GM21737 (cell line): Measurements from ENCODE around the gene CBR3.

ENCODE experiments used
- ATAC-seq: cut with Tn5 transposase; IDR thresholded peaks from one replicate; pipeline ENCODE4 v1.9.1; 2021; ENCODE audit warnings: mild to moderate bottlenecking, moderate library complexity; ENCODE audit not compliant: unreplicated experiment

The CBR3 gene

DNA sequence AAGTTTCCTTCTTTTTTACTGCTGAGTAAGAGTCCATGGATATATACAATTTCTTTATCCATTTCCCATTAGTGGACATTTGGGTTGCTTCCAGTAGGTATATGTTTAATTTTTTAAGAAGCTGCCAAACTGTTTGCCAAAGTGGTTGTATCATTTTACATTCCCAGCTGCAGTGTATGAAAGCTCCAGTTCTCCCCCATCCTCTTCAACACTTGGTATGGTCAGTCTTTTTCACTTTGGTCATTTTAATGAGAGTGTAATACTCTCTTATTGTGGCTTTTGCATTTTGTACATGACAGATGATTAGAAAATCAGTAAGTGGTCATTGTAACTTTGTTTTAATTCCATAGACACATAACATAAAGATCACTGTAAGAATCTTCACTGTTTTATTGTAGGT is 44.3 kb downstream of the CBR3 start:
- no peak for ATAC-seq

GRCh38 chr21:36180963-36181362 is 46.1 kb downstream of the CBR3 start:
- no peak for ATAC-seq

- no peak for ATAC-seq
Observed at GRCh38 chr21:36183144-36183795, 48.4 kb downstream of the CBR3 start.

DNA sequence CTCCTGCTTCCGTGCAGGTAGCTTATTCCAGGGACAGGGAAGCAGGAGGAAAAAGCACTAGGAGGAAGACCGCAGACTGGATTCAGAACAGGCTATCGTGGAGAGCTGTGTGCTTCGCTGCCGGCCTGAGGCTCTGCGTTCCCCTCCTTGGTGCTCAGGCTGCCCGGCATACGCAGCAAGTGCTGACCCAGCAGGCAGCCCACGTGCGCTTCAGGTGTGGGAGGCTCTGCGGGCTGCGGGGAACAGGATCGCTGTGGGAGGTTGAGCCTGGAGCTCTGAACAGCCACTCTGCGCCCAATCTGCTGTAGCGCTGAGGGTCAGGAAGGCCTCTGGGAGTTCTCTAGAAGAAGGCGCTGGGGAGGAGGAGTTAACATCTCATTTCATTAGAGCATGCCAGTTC is 49.7 kb downstream of the CBR3 start:
- no peak for ATAC-seq

- no peak for ATAC-seq
Observed at GRCh38 chr21:36185523-36185922, 50.6 kb downstream of the CBR3 start.

- no peak for ATAC-seq
Observed at GRCh38 chr21:36186081-36186480, 51.2 kb downstream of the CBR3 start.

GRCh38 chr21:36186506-36187399 is 51.9 kb downstream of the CBR3 start:
- no peak for ATAC-seq

GRCh38 chr21:36188081-36188681 is 53.3 kb downstream of the CBR3 start:
- ATAC-seq, result no peak

GRCh38 chr21:36188937-36189336 is 54.1 kb downstream of the CBR3 start:
- no peak for ATAC-seq

- no peak for ATAC-seq
Observed at GRCh38 chr21:36190736-36191135, 55.9 kb downstream of the CBR3 start.

GRCh38 chr21:36193200-36193599 is 58.3 kb downstream of the CBR3 start:
- ATAC-seq, result no peak

DNA sequence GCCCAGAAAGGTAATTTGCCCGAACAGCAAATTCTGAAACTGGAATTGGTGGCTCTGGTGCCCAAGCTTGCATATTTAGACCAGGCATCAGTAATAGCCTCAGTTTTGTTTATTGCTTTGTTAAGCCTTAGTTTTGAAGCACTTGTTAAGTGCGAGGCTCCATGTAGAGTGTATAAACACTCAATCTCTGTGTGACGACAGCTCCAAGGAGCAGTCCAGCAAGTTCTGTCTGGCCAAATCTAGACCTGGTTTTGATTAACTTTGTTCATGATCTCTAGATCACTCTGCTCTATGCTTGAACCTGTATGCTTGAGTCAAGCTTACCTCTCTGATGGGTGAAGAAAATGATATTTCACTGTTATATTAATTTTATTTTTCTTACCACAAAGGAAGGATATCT is 59.1 kb downstream of the CBR3 start:
- ATAC-seq, result no peak

DNA sequence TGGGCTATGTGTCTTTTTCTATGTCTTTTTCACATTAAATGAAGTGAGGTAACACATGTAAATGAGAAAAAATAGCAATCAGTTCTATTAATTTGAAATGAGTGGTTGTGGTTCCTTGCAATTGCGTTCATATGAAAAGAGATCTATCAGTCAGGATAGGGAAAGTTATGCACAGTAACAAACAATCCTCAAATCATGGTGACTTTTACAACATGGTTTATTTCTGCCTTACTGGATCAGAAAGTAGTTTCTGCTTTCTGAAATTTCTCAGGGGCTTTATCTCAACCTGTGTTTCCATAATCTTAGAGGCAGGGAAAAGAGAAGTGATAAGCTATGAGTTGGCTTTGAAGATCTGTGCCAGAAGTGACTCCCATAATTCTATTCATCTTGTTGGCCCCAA is 60.7 kb downstream of the CBR3 start:
- no peak for ATAC-seq
